ENCODE measurements around the gene MICAL2. TPM values are rescaled to one million over a fixed set of nuclear protein-coding genes. Genes with fewer than 3 reads are reported as not detected.

The MICAL2 gene
- total and polyA plus RNA-seq, 2 of the 13 experiments (the other 11 are each of a cell fraction or from before 2014, with no cell fraction given) = 0.78 to 1.1 TPM

DNA sequence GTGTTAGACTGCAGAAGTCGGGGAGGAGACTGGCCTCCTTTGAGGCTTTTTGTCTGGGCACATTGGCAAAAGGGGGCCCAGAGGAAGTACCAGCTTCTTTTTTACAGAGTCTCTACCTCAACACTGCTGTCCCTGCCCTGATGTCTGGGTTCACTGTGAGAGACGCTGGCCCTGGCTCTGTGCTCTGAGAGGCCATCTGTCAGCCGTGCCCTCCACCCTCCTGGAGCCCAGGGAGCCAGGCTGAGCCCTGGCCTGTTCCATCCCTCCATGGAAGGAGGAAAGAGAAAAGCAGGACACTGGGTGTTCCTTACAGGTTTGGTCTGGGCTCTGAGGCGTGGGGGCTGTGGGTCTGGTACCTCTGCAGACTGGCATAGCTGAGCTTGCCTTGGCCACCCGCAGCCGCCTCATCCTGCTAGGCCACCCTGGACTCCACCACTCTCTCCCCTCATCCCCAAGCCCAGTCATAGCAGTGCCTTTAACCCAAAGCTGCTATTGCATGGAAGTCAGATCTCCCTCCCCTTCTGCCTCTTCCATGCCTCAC, 161.5 kb downstream of the MICAL2 start:
- DNase-seq (ENCODE audit: low spot score) (no peak), FAIRE-seq (no peak), ATAC-seq (no peak)
- intact Hi-C loops (cut with micrococcal nuclease; ENCODE audit: unreplicated experiment) (no loop called here), in situ Hi-C loops (cut with HindIII; ENCODE audit: extremely low pct_ligation_motif_present, low pct_unique_long_range_greater_than_20kb) (no loop called here)
- no peak overlapping the region for H3K4me2 ChIP-seq (ENCODE audit: low read depth, low read length)
- ChIA-PET CTCF (ENCODE audit: low intra/inter-chr PET ratio, low total read pairs) (no interaction called here), POLR2A (no interaction called here)
- H3K79me2 ChIP-seq (ENCODE audit: insufficient read depth, low read length) = no peaks in the 10 kb centered on the region
- H3K36me3 ChIP-seq (replicated peaks in 1 of 2; ENCODE audit: control insufficient read depth in 1 of 2, insufficient read depth in 2 of 2, low read length in 2 of 2) = no peaks in the 10 kb centered on the region
- no peaks in the 10 kb centered on the region for H3K9me3 ChIP-seq (ENCODE audit: low read length)
- H3K27ac ChIP-seq (ENCODE audit: extremely low read length, insufficient read depth, low read length) = no peak overlapping the region
- no TSS peak for BruUV-seq (replicated peaks)
- TF ChIP-seq ATF7 (IDR thresholded peaks at IDR 0.05) = no peak
- TF ChIP-seq ATF7 (CRISPR knock-in tag; IDR thresholded peaks at IDR 0.05) = no peak
- TF ChIP-seq ZNF441 (CRISPR knock-in tag; IDR thresholded peaks at IDR 0.05; ENCODE audit: borderline replicate concordance) = no peak
- no peak for TF ChIP-seq ZNF296 (CRISPR knock-in tag; conservative IDR thresholded peaks at IDR 0.05)
- TF ChIP-seq ZNF484 (CRISPR knock-in tag; IDR thresholded peaks at IDR 0.05; ENCODE audit: borderline replicate concordance, low read depth) = no peak
- TF ChIP-seq SIX1 (CRISPR knock-in tag; IDR thresholded peaks at IDR 0.05; ENCODE audit: borderline replicate concordance) = no peak
- TF ChIP-seq, protein P1, sequence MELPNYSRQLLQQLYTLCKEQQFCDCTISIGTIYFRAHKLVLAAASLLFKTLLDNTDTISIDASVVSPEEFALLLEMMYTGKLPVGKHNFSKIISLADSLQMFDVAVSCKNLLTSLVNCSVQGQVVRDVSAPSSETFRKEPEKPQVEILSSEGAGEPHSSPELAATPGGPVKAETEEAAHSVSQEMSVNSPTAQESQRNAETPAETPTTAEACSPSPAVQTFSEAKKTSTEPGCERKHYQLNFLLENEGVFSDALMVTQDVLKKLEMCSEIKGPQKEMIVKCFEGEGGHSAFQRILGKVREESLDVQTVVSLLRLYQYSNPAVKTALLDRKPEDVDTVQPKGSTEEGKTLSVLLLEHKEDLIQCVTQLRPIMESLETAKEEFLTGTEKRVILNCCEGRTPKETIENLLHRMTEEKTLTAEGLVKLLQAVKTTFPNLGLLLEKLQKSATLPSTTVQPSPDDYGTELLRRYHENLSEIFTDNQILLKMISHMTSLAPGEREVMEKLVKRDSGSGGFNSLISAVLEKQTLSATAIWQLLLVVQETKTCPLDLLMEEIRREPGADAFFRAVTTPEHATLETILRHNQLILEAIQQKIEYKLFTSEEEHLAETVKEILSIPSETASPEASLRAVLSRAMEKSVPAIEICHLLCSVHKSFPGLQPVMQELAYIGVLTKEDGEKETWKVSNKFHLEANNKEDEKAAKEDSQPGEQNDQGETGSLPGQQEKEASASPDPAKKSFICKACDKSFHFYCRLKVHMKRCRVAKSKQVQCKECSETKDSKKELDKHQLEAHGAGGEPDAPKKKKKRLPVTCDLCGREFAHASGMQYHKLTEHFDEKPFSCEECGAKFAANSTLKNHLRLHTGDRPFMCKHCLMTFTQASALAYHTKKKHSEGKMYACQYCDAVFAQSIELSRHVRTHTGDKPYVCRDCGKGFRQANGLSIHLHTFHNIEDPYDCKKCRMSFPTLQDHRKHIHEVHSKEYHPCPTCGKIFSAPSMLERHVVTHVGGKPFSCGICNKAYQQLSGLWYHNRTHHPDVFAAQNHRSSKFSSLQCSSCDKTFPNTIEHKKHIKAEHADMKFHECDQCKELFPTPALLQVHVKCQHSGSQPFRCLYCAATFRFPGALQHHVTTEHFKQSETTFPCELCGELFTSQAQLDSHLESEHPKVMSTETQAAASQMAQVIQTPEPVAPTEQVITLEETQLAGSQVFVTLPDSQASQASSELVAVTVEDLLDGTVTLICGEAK (IDR thresholded peaks at IDR 0.05) = no peak
- TF ChIP-seq, protein P1 (CRISPR knock-in tag; IDR thresholded peaks at IDR 0.05) = no peak
- TF ChIP-seq SNRNP70 (IDR thresholded peaks at IDR 0.05; ENCODE audit: low read depth, low read length) = no peak
- TF ChIP-seq TEAD3 (CRISPR knock-in tag; optimal IDR thresholded peaks at IDR 0.05; ENCODE audit: borderline replicate concordance) = no peak
- TF ChIP-seq ZNF891 (CRISPR knock-in tag; IDR thresholded peaks at IDR 0.05) = no peak
- TF ChIP-seq ZNF879 (CRISPR knock-in tag; IDR thresholded peaks at IDR 0.05) = no peak
- no peak for TF ChIP-seq ZNF382 (CRISPR knock-in tag; IDR thresholded peaks at IDR 0.05; ENCODE audit: borderline replicate concordance)
- no peak for TF ChIP-seq ZNF205 (CRISPR knock-in tag; IDR thresholded peaks at IDR 0.05)
- TF ChIP-seq, protein P2, sequence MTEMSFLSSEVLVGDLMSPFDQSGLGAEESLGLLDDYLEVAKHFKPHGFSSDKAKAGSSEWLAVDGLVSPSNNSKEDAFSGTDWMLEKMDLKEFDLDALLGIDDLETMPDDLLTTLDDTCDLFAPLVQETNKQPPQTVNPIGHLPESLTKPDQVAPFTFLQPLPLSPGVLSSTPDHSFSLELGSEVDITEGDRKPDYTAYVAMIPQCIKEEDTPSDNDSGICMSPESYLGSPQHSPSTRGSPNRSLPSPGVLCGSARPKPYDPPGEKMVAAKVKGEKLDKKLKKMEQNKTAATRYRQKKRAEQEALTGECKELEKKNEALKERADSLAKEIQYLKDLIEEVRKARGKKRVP (CRISPR knock-in tag; IDR thresholded peaks at IDR 0.05) = no peak
- H3K4me3 ChIP-seq (replicated peaks in 1 of 3; ENCODE audit: insufficient read depth in 1 of 3, low read depth in 2 of 3, low read length in 3 of 3) = no peak overlapping the region
- H3K27me3 ChIP-seq (ENCODE audit: control insufficient read depth in 1 of 2, insufficient read depth in 2 of 2, low read length in 2 of 2) = no peaks in the 10 kb centered on the region; a peak in 1 of 5 replicates
- WGBS (ENCODE audit: low lambda C conversion rate) = 20% methylated on average over 3 of the region's 6 CpGs
- no peak overlapping the region for H3K9ac ChIP-seq (ENCODE audit: insufficient read depth, low read depth, low read length)
- peaks cover 35% of the 10 kb centered on the region for H3K4me1 ChIP-seq (ENCODE audit: insufficient read depth, low read length)
- H4K20me1 ChIP-seq (ENCODE audit: insufficient read depth, low read length) = no peaks in the 10 kb centered on the region
- H2AFZ ChIP-seq (ENCODE audit: low read length) = no peak overlapping the region
